GM12878 (cell line): ENCODE measurements around the gene FGB.

ENCODE experiments used
- ASH2L ChIP-seq: fragments of 300-600, 200-600 bp; sonication (generic); IDR thresholded peaks from 2 replicates; pipeline ENCODE4 v1.6.1; 2017; ENCODE audit warnings: low read depth, mild to moderate bottlenecking, borderline replicate concordance
- CBX3 ChIP-seq: fragments of 200-600 bp; sonication (generic); IDR thresholded peaks from 2 replicates; pipeline ENCODE4 v1.6.1; 2016; ENCODE audit warnings: low read depth, borderline replicate concordance
- DPF2 ChIP-seq: fragments of 450-650 bp; IDR thresholded peaks from 2 replicates; pipeline ENCODE4 v1.6.1; 2017; ENCODE audit warnings: mild to moderate bottlenecking
- NFYB ChIP-seq: IDR thresholded peaks from 2 replicates; pipeline ENCODE4 v1.6.1; 2011; ENCODE audit warnings: low read depth, mild to moderate bottlenecking, low read length, improper control_type of control experiment, moderate library complexity; ENCODE audit not compliant: insufficient read depth
- POLR2A ChIP-seq: IDR thresholded peaks from 2 replicates; pipeline ENCODE4 v1.6.1; 2011; ENCODE audit warnings: low read depth, mild to moderate bottlenecking, low read length
- POLR2AphosphoS5 ChIP-seq: IDR thresholded peaks from 2 replicates; pipeline ENCODE4 v1.6.1; 2011; ENCODE audit warnings: mild to moderate bottlenecking, low read length, inconsistent platforms
- POU2F2 ChIP-seq: IDR thresholded peaks from 3 replicates; pipeline ENCODE4 v1.6.1; 2011; ENCODE audit warnings: low read depth, mild to moderate bottlenecking, low read length, borderline replicate concordance
- RAD21 ChIP-seq: IDR thresholded peaks from 2 replicates; pipeline ENCODE4 v1.6.1; 2011; ENCODE audit warnings: mild to moderate bottlenecking, low read depth, low read length, moderate library complexity; ENCODE audit not compliant: insufficient read depth
- ZNF274 ChIP-seq: IDR thresholded peaks from one replicate; pipeline ENCODE4 v1.8.0; 2011; ENCODE audit not compliant: insufficient read length, insufficient read depth
- TF ChIP-seq, protein P1 (sequence below), 3 experiments: IDR thresholded peaks in 2 of 3; conservative IDR thresholded peaks in 1 of 3; 2 replicates each; pipeline ENCODE4 v1.5.1; 2011; ENCODE audit warnings: low read depth in 3 of 3, low read length in 3 of 3, mild to moderate bottlenecking in 3 of 3, control low read depth in 2 of 3, moderate library complexity in 2 of 3, inconsistent platforms in 1 of 3, mixed read lengths in 1 of 3; ENCODE audit not compliant: control insufficient read depth in 2 of 3, insufficient read depth in 1 of 3; ENCODE audit errors: extremely low read depth in 1 of 3
- TF ChIP-seq, protein P2 (sequence below): fragments of 450-650 bp; IDR thresholded peaks from 2 replicates; pipeline ENCODE4 v1.6.1; 2017; ENCODE audit warnings: antibody characterized with exemption, mild to moderate bottlenecking, moderate library complexity

DNA sequence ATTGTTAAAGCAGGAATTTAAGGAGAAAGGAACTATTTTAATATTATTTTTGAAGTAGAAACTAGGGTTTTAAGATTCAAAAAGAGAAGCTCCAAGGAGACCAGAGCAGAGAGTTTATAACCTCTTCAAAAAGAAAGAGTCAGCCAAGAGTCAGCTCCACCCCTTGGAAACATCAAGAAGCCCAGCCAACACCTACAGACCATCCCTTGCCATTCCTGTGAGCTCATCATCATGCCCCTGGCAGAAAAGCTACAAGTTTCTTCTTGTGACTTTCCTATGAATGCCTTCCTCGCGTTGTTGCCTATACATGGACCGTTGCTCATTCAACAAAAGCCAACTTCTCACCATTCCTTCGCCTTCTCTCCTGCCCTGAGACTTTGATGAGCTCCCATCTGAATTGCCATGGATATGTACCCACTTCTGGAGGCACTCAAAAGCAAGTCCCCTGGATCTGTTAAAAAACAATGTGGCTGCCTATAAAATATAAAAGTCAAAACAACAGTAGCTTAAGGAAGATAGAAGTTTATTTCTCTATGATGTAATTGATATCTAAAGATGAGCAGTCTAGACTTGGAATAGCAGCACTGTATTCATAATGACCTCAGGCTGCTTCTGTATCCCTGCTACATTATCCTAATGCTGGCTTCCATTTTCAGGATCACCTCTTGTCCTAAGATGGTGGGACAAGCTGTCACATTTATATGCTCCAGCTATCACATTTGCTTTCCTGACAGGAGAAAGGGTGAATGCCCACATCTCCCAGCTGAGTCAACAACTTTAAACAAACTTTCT is 32.9 kb upstream of the FGB start:
- TF ChIP-seq POLR2A, result no peak
- TF ChIP-seq, protein P1, sequence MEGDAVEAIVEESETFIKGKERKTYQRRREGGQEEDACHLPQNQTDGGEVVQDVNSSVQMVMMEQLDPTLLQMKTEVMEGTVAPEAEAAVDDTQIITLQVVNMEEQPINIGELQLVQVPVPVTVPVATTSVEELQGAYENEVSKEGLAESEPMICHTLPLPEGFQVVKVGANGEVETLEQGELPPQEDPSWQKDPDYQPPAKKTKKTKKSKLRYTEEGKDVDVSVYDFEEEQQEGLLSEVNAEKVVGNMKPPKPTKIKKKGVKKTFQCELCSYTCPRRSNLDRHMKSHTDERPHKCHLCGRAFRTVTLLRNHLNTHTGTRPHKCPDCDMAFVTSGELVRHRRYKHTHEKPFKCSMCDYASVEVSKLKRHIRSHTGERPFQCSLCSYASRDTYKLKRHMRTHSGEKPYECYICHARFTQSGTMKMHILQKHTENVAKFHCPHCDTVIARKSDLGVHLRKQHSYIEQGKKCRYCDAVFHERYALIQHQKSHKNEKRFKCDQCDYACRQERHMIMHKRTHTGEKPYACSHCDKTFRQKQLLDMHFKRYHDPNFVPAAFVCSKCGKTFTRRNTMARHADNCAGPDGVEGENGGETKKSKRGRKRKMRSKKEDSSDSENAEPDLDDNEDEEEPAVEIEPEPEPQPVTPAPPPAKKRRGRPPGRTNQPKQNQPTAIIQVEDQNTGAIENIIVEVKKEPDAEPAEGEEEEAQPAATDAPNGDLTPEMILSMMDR (IDR thresholded peaks at IDR 0.05 in 2 of 3, conservative IDR thresholded peaks at IDR 0.05 in 1 of 3; ENCODE audit: control insufficient read depth in 2 of 3, extremely low read depth in 1 of 3, insufficient read depth in 1 of 3, low read depth in 3 of 3, low read length in 3 of 3), result no peak
- no peak for TF ChIP-seq ZNF274
- no peak for TF ChIP-seq POU2F2
- TF ChIP-seq, protein P2, sequence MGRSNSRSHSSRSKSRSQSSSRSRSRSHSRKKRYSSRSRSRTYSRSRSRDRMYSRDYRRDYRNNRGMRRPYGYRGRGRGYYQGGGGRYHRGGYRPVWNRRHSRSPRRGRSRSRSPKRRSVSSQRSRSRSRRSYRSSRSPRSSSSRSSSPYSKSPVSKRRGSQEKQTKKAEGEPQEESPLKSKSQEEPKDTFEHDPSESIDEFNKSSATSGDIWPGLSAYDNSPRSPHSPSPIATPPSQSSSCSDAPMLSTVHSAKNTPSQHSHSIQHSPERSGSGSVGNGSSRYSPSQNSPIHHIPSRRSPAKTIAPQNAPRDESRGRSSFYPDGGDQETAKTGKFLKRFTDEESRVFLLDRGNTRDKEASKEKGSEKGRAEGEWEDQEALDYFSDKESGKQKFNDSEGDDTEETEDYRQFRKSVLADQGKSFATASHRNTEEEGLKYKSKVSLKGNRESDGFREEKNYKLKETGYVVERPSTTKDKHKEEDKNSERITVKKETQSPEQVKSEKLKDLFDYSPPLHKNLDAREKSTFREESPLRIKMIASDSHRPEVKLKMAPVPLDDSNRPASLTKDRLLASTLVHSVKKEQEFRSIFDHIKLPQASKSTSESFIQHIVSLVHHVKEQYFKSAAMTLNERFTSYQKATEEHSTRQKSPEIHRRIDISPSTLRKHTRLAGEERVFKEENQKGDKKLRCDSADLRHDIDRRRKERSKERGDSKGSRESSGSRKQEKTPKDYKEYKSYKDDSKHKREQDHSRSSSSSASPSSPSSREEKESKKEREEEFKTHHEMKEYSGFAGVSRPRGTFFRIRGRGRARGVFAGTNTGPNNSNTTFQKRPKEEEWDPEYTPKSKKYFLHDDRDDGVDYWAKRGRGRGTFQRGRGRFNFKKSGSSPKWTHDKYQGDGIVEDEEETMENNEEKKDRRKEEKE, result no peak
- TF ChIP-seq CBX3, result no peak
- no peak for TF ChIP-seq RAD21
- no peak for TF ChIP-seq POLR2AphosphoS5
- TF ChIP-seq ASH2L, result no peak
- TF ChIP-seq NFYB, result no peak
- TF ChIP-seq DPF2, result no peak
